Naive thymus-derived CD8-positive, alpha-beta T cell (primary cell): ENCODE data around the gene NR6A1. TPM values are rescaled to one million over a fixed set of nuclear protein-coding genes. Genes with fewer than 3 reads are reported as not detected.

ENCODE experiments used
- ATAC-seq, 2 donors: fragments of 150-1000 bp; cut with Tn5 transposase in 1 of 2; sonication (Bioruptor Pico), chemical (Tn5 transposase) in 1 of 2; 1 replicate in 1 of 2; 2 replicates in 1 of 2; pipeline ENCODE4 v1.10.0; 2021; ENCODE audit warnings: mild to moderate bottlenecking in 2 of 2, moderate library complexity in 2 of 2
- POLR2A ChIA-PET: fragments of 350-600 bp; sonication (Branson Sonifier 250); formaldehyde crosslinking; loops from one replicate; lab custom pipeline; 2021; ENCODE audit warnings: antibody characterized with exemption; lab: Charles Lee
- DNase-seq, 10 donors: peaks; one replicate each; pipeline versions ENCODE4 v3.0.0 to v3.0.0-alpha.2; 2020 to 2022
- H3K27ac Mint-ChIP-seq, 10 donors: one replicate each; pipeline ENCODE4 v1.8.0; 2020 to 2022; ENCODE audit warnings: mild to moderate bottlenecking in 10 of 10, mixed read lengths in 10 of 10, moderate library complexity in 4 of 10, inconsistent platforms in 1 of 10
- H3K27me3 Mint-ChIP-seq, 5 donors: one replicate each; pipeline ENCODE4 v1.8.0; 2021 to 2022; ENCODE audit warnings: mixed read lengths in 5 of 5
- H3K36me3 Mint-ChIP-seq, 3 donors: one replicate each; pipeline ENCODE4 v1.8.0; 2020 to 2022; ENCODE audit warnings: mixed read lengths in 3 of 3, mild to moderate bottlenecking in 2 of 3, inconsistent platforms in 1 of 3
- H3K4me1 Mint-ChIP-seq, 4 donors: one replicate each; pipeline ENCODE4 v1.8.0; 2021 to 2022; ENCODE audit warnings: mixed read lengths in 4 of 4
- H3K4me3 Mint-ChIP-seq, 10 donors: one replicate each; pipeline ENCODE4 v1.8.0; 2020 to 2022; ENCODE audit warnings: mild to moderate bottlenecking in 10 of 10, mixed read lengths in 10 of 10, moderate library complexity in 6 of 10, inconsistent platforms in 1 of 10
- H3K9me3 Mint-ChIP-seq, 9 donors: one replicate each; pipeline ENCODE4 v1.8.0; 2020 to 2022; ENCODE audit warnings: mixed read lengths in 9 of 9, mild to moderate bottlenecking in 3 of 9, inconsistent platforms in 1 of 9, moderate library complexity in 1 of 9
- microRNA-seq: library from miRNA; unstranded; fragments of <30 nt; microRNA quantifications from one replicate; pipeline ENCODE4 v1.2.0, GENCODE V29; 2022; ENCODE audit warnings: borderline microRNAs expressed
- polyA plus RNA-seq, 3 donors: library from polyadenylated mRNA; unstranded; fragments of 300-500 nt; fragmentation: Illumina TruSeq; gene quantifications; one replicate each; pipeline ENCODE4 v1.2.3, GENCODE V29; 2021
- total RNA-seq, 8 experiments: library from RNA in 2 of 8; stranded (reverse) in 2 of 8; gene quantifications; one replicate each; pipeline ENCODE4 v1.2.3 and lab custom pipeline; 2021 to 2026

The NR6A1 gene
- total and polyA plus RNA-seq, 5 experiments from 2014 or later: 0.05 TPM; not detected in 4

DNA sequence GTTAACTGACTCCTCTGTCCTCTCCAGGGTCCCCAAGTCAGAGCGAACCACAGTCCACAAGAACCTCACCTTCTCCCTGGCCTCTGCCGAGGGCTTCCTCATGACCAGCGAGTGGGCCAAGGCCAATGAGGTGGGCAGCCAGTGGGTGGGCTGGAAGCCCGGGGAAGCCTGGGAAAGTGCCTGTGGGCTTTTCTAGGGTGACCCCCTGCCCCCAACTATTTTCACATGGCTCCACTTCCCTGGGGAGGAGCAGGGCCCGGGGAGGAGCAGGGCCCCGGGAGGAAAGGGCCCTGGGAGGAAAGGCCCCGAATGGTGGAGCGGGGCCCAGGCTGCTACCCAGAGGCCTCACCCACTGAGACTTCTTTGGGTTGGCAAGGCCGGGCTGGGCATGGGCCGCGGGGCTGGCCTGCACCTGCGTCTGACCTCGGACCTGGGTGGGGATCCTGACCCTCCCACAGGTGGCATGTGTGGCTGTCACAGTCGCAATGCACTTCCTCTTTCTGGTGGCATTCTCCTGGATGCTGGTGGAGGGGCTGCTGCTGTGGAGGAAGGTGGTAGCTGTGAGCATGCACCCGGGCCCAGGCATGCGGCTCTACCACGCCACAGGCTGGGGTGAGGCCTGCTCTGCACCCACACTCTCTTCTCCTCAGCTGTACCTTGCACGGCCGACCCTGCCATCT, 302.9 kb downstream of the NR6A1 start:
- Mint-ChIP-seq H3K4me1 (no peaks in the 10 kb centered on the region), H3K9me3 (no peaks in the 10 kb centered on the region), H3K4me3 (no peak overlapping the region), H3K36me3 (no peaks in the 10 kb centered on the region), H3K27ac (peak overlapping the region in 1 of 10 donors; percentile 32), H3K27me3 (peaks cover 3 to 32% (median 13%) of the 10 kb centered on the region in 5 donors)
- ATAC-seq (no peak), DNase-seq (peak in 1 of 10 donors; percentile 46)
- POLR2A ChIA-PET: no interaction called here

DNA sequence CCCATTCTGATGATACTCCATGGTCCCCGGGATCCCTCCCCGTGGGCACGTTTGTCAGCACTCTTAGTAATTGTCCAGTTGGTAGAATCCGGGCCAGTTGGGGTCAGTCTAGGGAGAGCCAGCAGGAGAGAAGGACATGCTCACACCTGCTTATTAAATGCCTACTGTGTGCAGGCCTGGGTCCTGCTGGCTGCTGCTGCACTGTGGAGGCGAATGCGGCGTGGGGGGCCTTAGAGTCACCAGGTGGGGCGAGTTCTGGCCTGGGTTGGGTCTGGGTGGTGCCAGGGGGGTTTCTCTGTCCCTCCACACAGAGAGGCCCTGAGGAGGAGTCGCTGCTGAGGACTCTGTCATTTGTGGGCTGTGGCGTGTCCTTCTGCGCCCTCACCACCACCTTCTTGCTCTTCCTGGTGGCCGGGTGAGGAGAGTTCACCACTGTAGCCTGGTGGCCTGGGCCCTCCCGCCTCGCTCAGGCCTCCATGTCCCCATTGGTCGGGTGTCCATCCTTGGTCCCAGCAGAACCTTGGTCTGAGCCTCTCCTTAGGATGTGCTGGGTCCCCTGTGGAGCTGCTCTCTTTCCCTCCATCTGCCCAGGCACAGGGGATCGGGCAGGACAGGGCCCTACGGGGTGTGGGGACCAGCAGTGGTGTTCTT, 303.6 kb downstream of the NR6A1 start:
- POLR2A ChIA-PET: no interaction called here
- H3K4me1 Mint-ChIP-seq: no peaks in the 10 kb centered on the region
- no peak overlapping the region for H3K27ac Mint-ChIP-seq
- H3K36me3 Mint-ChIP-seq: no peaks in the 10 kb centered on the region
- DNase-seq (peak in 1 of 10 donors; percentile 27), ATAC-seq (no peak)
- H3K9me3 Mint-ChIP-seq: peaks cover 0 to 1% (median 0%) of the 10 kb centered on the region in 9 donors
- H3K4me3 Mint-ChIP-seq: no peak overlapping the region
- H3K27me3 Mint-ChIP-seq: peaks cover 3 to 25% (median 10%) of the 10 kb centered on the region in 5 donors

Small RNAs within 50 kb of the gene (microRNA-seq; reads per million reads assigned to microRNA genes)
- gene MIR181A2 (293 reads per million, percentile 74 among the genes with 10 or more reads in this experiment), gene MIR181B2 (383 reads per million, percentile 78 among the genes with 10 or more reads in this experiment)

Other genes with a start within 250 kb of the NR6A1 start
- gene OLFML2A, start 5.8 kb upstream of the NR6A1 start, total RNA-seq: under 1 TPM in 1 of 2 experiments, not detected in 1; 0.05 TPM
- gene OLFML2A, start 5.8 kb upstream of the NR6A1 start, polyA plus RNA-seq: not detected
- gene WDR38, start 82.1 kb upstream of the NR6A1 start, total RNA-seq: not detected
- gene WDR38, start 82.1 kb upstream of the NR6A1 start, polyA plus RNA-seq: not detected
- gene RPL35, start 90.6 kb upstream of the NR6A1 start, total RNA-seq: 1,000 to 10,000 TPM; 1,561 to 1,669 TPM
- 1,000 to 10,000 TPM; 1,999 to 2,475 (median 2,297) TPM for gene RPL35, start 90.6 kb upstream of the NR6A1 start, polyA plus RNA-seq
- 10 to 100 TPM; 25.6 to 28.0 TPM for gene ARPC5L, start 90.8 kb upstream of the NR6A1 start, total RNA-seq
- 10 to 100 TPM; 37.5 to 70.4 (median 43.1) TPM for gene ARPC5L, start 90.8 kb upstream of the NR6A1 start, polyA plus RNA-seq
- gene GOLGA1, start 169.8 kb upstream of the NR6A1 start, total RNA-seq: 10 to 100 TPM; 28.4 to 31.1 TPM
- 1 to 10 TPM; 2.4 to 6.8 (median 6.8) TPM for gene GOLGA1, start 169.8 kb upstream of the NR6A1 start, polyA plus RNA-seq